Kidney epithelial cell (primary cell): ENCODE measurements around the gene LEMD1. TPM values are rescaled to one million over a fixed set of nuclear protein-coding genes. Genes with fewer than 3 reads are reported as not detected.

ENCODE experiments used
- DNase-seq: peaks from one replicate; pipeline ENCODE4 v3.0.0-alpha.2; 2010; ENCODE audit warnings: low read depth
- H3K27me3 ChIP-seq: 2 replicates; pipeline ENCODE4 v1.6.0; 2011; ENCODE audit warnings: low read length; ENCODE audit not compliant: control insufficient read depth, insufficient read depth
- H3K36me3 ChIP-seq: 2 replicates; pipeline ENCODE4 v1.5.1; 2011; ENCODE audit warnings: low read length; ENCODE audit not compliant: control insufficient read depth, insufficient read depth
- H3K4me3 ChIP-seq: 2 replicates; pipeline ENCODE4 v1.5.1; 2011; ENCODE audit warnings: low read depth, mild to moderate bottlenecking, control low read depth, low read length
- CTCF ChIP-seq: IDR thresholded peaks from 2 replicates; pipeline ENCODE4 v1.5.1; 2011; ENCODE audit warnings: mild to moderate bottlenecking, moderate library complexity, low read length, control low read depth, inconsistent platforms; ENCODE audit not compliant: insufficient read depth, poor library complexity, severe bottlenecking
- total RNA-seq: library from RNA; depleted of rRNA; stranded (reverse); fragments of >200 nt; gene quantifications from 2 replicates; pipeline ENCODE4 v1.2.3, GENCODE V29; 2015

The LEMD1 gene
- 4.3 and 5.1 TPM in 2 replicates for total RNA-seq

GRCh38 chr1:205421798-205422197 is at the start of gene LEMD1:
Gene LEMD1, minus strand, starts transcription at chr1:205422056. Its CDS starts 1,520 bp downstream, at chr1:205420536.
- Histone ChIP-seq H3K27me3 (peaks cover 26% of the 10 kb centered on the region), H3K4me3 (no peak within 1 kb of the TSS), H3K36me3 (no peaks in the 10 kb centered on the region)
- DNase-seq, result no peak
- TF ChIP-seq CTCF, result no peak

GRCh38 chr1:205470131-205470530 is 48.3 kb upstream of the LEMD1 start:
- no peak for DNase-seq
- H3K4me3 ChIP-seq, result no peak overlapping the region
- peaks cover 23% of the 10 kb centered on the region for H3K27me3 ChIP-seq
- H3K36me3 ChIP-seq, result no peaks in the 10 kb centered on the region
- no peak for TF ChIP-seq CTCF

GRCh38 chr1:205466595-205467220 is 44.9 kb upstream of the LEMD1 start:
- Histone ChIP-seq H3K36me3 (no peaks in the 10 kb centered on the region), H3K4me3 (no peak overlapping the region), H3K27me3 (peaks cover 17% of the 10 kb centered on the region)
- no peak for DNase-seq
- no peak for TF ChIP-seq CTCF

GRCh38 chr1:205465392-205465791 is 43.5 kb upstream of the LEMD1 start:
- H3K4me3 ChIP-seq, result no peak overlapping the region
- DNase-seq, result no peak
- TF ChIP-seq CTCF, result no peak
- H3K27me3 ChIP-seq, result peaks cover 20% of the 10 kb centered on the region
- no peaks in the 10 kb centered on the region for H3K36me3 ChIP-seq

- Histone ChIP-seq H3K27me3 (peaks cover 51% of the 10 kb centered on the region), H3K36me3 (no peaks in the 10 kb centered on the region), H3K4me3 (no peak overlapping the region)
- DNase-seq, result no peak
- no peak for TF ChIP-seq CTCF
Measured at GRCh38 chr1:205458777-205459566, 37.1 kb upstream of the LEMD1 start.
